GM21825 (cell line): Measurements from ENCODE around the gene SERPINA1.
"Not testable (repeated sequence)": the region's sequence is repeated elsewhere in the genome, so short reads cannot be mapped to it uniquely, and the experiment has no call there.

Source experiments
- ATAC-seq: cut with Tn5 transposase; IDR thresholded peaks from one replicate; pipeline ENCODE4 v1.9.1; 2021; ENCODE audit warnings: mild to moderate bottlenecking, moderate library complexity; ENCODE audit not compliant: unreplicated experiment

Gene SERPINA1

GRCh38 chr14:94388384-94389103 lies at the start of gene SERPINA1:
SERPINA1 (minus strand) TSS chr14:94388602; CDS start chr14:94383237, 5,365 bp downstream.
- no peak for ATAC-seq

- ATAC-seq = no peak
Observed at GRCh38 chr14:94428610-94429009, 40.2 kb upstream of the SERPINA1 start.

GRCh38 chr14:94427016-94427613 lies 38.7 kb upstream of the SERPINA1 start:
- ATAC-seq = no peak

- no peak for ATAC-seq
Observed at GRCh38 chr14:94426526-94426925, 38.1 kb upstream of the SERPINA1 start.

GRCh38 chr14:94424371-94424770 lies 36.0 kb upstream of the SERPINA1 start:
- ATAC-seq = no peak

GRCh38 chr14:94423453-94424056 lies 35.2 kb upstream of the SERPINA1 start:
- no peak for ATAC-seq

GRCh38 chr14:94421316-94421715 lies 32.9 kb upstream of the SERPINA1 start:
- no peak for ATAC-seq

- ATAC-seq = not testable (repeated sequence)
Observed at GRCh38 chr14:94417497-94418205, 29.2 kb upstream of the SERPINA1 start.

GRCh38 chr14:94412671-94413638 lies 24.6 kb upstream of the SERPINA1 start:
- ATAC-seq = no peak

- ATAC-seq = no peak
Observed at GRCh38 chr14:94411638-94412037, 23.2 kb upstream of the SERPINA1 start.

- ATAC-seq = not testable (repeated sequence)
Observed at GRCh38 chr14:94409430-94409829, 21.0 kb upstream of the SERPINA1 start.

GRCh38 chr14:94408546-94409095 lies 20.2 kb upstream of the SERPINA1 start:
- ATAC-seq = no peak

- no peak for ATAC-seq
Observed at GRCh38 chr14:94407906-94408305, 19.5 kb upstream of the SERPINA1 start.

- ATAC-seq = no peak
Observed at GRCh38 chr14:94406910-94407309, 18.5 kb upstream of the SERPINA1 start.

GRCh38 chr14:94405486-94405885 lies 17.1 kb upstream of the SERPINA1 start:
- no peak for ATAC-seq

GRCh38 chr14:94404561-94404960 lies 16.2 kb upstream of the SERPINA1 start:
- ATAC-seq = no peak

GRCh38 chr14:94403312-94403932 lies 15.0 kb upstream of the SERPINA1 start:
- no peak for ATAC-seq

GRCh38 chr14:94401083-94401482 lies 12.7 kb upstream of the SERPINA1 start:
- ATAC-seq = no peak

- no peak for ATAC-seq
Observed at GRCh38 chr14:94400422-94400841, 12.0 kb upstream of the SERPINA1 start.

- no peak for ATAC-seq
Observed at GRCh38 chr14:94398536-94398935, 10.1 kb upstream of the SERPINA1 start.
